PC-3 (cell line): ENCODE data around the gene CZIB. TPM values are rescaled to one million over a fixed set of nuclear protein-coding genes. Genes with fewer than 3 reads are reported as not detected.
A peak's percentile ranks its signal among the peaks of the same experiment; 100 is the strongest.

ENCODE experiments used
- ATAC-seq: fragments of 200-7000 bp; cut with Tn5 transposase; 2 replicates; pipeline ENCODE4 v1.9.1; 2020; ENCODE audit warnings: mild to moderate bottlenecking, moderate library complexity
- BruUV-seq: library from RNA; stranded (reverse); fragments of 400-500 nt; replicated peaks from 2 replicates; lab custom pipeline; 2021; lab: Mats Ljungman, UMichigan
- CTCF ChIA-PET: fragments of 300-600 bp; sonication (Branson Sonifier 250); formaldehyde crosslinking; loops from one replicate; lab custom pipeline; 2022; ENCODE audit warnings: antibody characterized with exemption; lab: Charles Lee
- POLR2A ChIA-PET: fragments of 300-600 bp; sonication (Branson Sonifier 250); formaldehyde crosslinking; loops from one replicate; lab custom pipeline; 2022; ENCODE audit warnings: antibody characterized with exemption; ENCODE audit not compliant: unreplicated experiment; lab: Charles Lee
- DNase-seq: peaks from one replicate; pipeline ENCODE4 v3.0.0-alpha.2; 2015
- H2AFZ ChIP-seq: fragments of 300-600 bp; sonication (generic); 2 replicates; pipeline ENCODE4 v1.6.0; 2016; ENCODE audit warnings: antibody characterized with exemption, low read length
- H3F3A ChIP-seq: fragments of 300-600 bp; sonication (generic); one replicate; pipeline ENCODE4 v1.6.0; 2017; ENCODE audit warnings: antibody characterized with exemption, low read length, control low read depth, mild to moderate bottlenecking; ENCODE audit not compliant: unreplicated experiment
- H3K27ac ChIP-seq: fragments of 300-600 bp; sonication (generic); 2 replicates; pipeline ENCODE4 v1.5.1; 2016; ENCODE audit warnings: mild to moderate bottlenecking, low read length
- H3K27me3 ChIP-seq: fragments of 300-600 bp; sonication (generic); 2 replicates; pipeline ENCODE4 v1.6.1; 2016; ENCODE audit warnings: low read length, mixed read lengths
- H3K36me3 ChIP-seq: fragments of 300-600 bp; sonication (generic); 2 replicates; pipeline ENCODE4 v1.6.1; 2016; ENCODE audit warnings: low read depth, mixed run types, low read length, mixed read lengths
- H3K4me1 ChIP-seq: fragments of 300-600 bp; sonication (generic); 2 replicates; pipeline ENCODE4 v1.5.1; 2016; ENCODE audit warnings: low read length; ENCODE audit not compliant: insufficient read depth
- H3K4me2 ChIP-seq: fragments of 300-600 bp; sonication (generic); 2 replicates; pipeline ENCODE4 v1.6.0; 2016; ENCODE audit warnings: low read length
- H3K4me3 ChIP-seq: fragments of 300-600 bp; sonication (generic); 2 replicates; pipeline ENCODE4 v1.5.1; 2016; ENCODE audit warnings: mild to moderate bottlenecking, low read length, mixed read lengths
- H3K79me2 ChIP-seq: fragments of 300-600 bp; sonication (generic); 2 replicates; pipeline ENCODE4 v1.6.1; 2017; ENCODE audit warnings: low read length, mixed read lengths
- H3K9ac ChIP-seq: fragments of 300-600 bp; sonication (generic); 2 replicates; pipeline ENCODE4 v1.6.0; 2016; ENCODE audit warnings: mild to moderate bottlenecking, low read length
- H3K9me2 ChIP-seq: fragments of 300-600 bp; sonication (generic); replicated peaks from 2 replicates; pipeline ENCODE4 v1.6.1; 2016; ENCODE audit warnings: mixed run types, low read length, mixed read lengths
- H3K9me3 ChIP-seq: fragments of 300-600 bp; sonication (generic); 2 replicates; pipeline ENCODE4 v1.6.1; 2016; ENCODE audit warnings: low read length, mixed read lengths
- H4K20me1 ChIP-seq: fragments of 300-600 bp; sonication (generic); 2 replicates; pipeline ENCODE4 v1.6.1; 2016; ENCODE audit warnings: low read length, mixed read lengths
- CTCF ChIP-seq: fragments of 300-600 bp; sonication (generic); conservative IDR thresholded peaks from 2 replicates; pipeline ENCODE4 v1.5.1; 2017; ENCODE audit warnings: antibody characterized with exemption, low read depth, mild to moderate bottlenecking, low read length
- EZH2 ChIP-seq: fragments of 300-600 bp; sonication (generic); IDR thresholded peaks from one replicate; pipeline ENCODE4 v1.6.1; 2017; ENCODE audit warnings: antibody characterized with exemption, mild to moderate bottlenecking, low read length; ENCODE audit not compliant: unreplicated experiment
- EZH2phosphoT487 ChIP-seq: fragments of 300-600 bp; sonication (generic); IDR thresholded peaks from 2 replicates; pipeline ENCODE4 v1.6.1; 2018; ENCODE audit warnings: mild to moderate bottlenecking, antibody characterized with exemption, low read length, borderline replicate concordance
- intact Hi-C: fragments of 100-400 bp; cut with micrococcal nuclease; formaldehyde crosslinking; loops from 2 replicates; pipeline ENCODE4 v1.9.0; 2023
- total RNA-seq: library from RNA; depleted of rRNA; stranded (reverse); fragments of >200 nt; gene quantifications from 2 replicates; pipeline ENCODE4 v1.2.3, GENCODE V29; 2014

CZIB gene
- total RNA-seq, 1 experiment from 2014 or later = 47.7 TPM

GRCh38 chr1:53172426-53173128 lies 47.9 kb downstream of the CZIB start:
- H3K9me2 ChIP-seq = no peaks in the 10 kb centered on the region
- peak; percentile 35 for ATAC-seq
- POLR2A ChIA-PET = no interaction called here
- H3K9ac ChIP-seq = no peak overlapping the region
- H3K4me1 ChIP-seq = peaks cover 31% of the 10 kb centered on the region
- H3K9me3 ChIP-seq = no peaks in the 10 kb centered on the region
- H4K20me1 ChIP-seq = no peaks in the 10 kb centered on the region
- H3K4me2 ChIP-seq = 0 out of 2 replicates have a peak overlapping the region, but pooled peaks have one; percentile 26
- peak; percentile 52 for DNase-seq
- H2AFZ ChIP-seq = peak overlapping the region; percentile 70
- no peak overlapping the region for H3K4me3 ChIP-seq
- BruUV-seq = no TSS peak
- CTCF ChIA-PET = interaction anchor here (0.7 kb wide), 1 partner anchor 339 kb away, joined by 3 read pairs; no protein-coding TSS in a partner anchor
- peak; percentile 51; the same call in 1 of the 2 replicates for TF ChIP-seq CTCF
- TF ChIP-seq EZH2 = no peak
- H3K27me3 ChIP-seq = no peaks in the 10 kb centered on the region
- no peak overlapping the region for H3K27ac ChIP-seq
- intact Hi-C loops = loop anchor here (10.0 kb wide), 1 partner anchor 1118 kb away; the partner anchor contains the start of genes BTF3L4 and TXNDC12
- no peaks in the 10 kb centered on the region for H3F3A ChIP-seq
- H3K36me3 ChIP-seq = no peaks in the 10 kb centered on the region
- H3K79me2 ChIP-seq = no peaks in the 10 kb centered on the region

- Histone ChIP-seq H3K4me2 (no peak overlapping the region), H3K9me2 (no peaks in the 10 kb centered on the region), H2AFZ (no peak overlapping the region), H3K9me3 (no peaks in the 10 kb centered on the region), H3K9ac (no peak overlapping the region), H3K4me1 (no peaks in the 10 kb centered on the region), H3F3A (no peaks in the 10 kb centered on the region), H3K36me3 (no peaks in the 10 kb centered on the region), H4K20me1 (no peaks in the 10 kb centered on the region), H3K27ac (no peak overlapping the region), H3K27me3 (no peaks in the 10 kb centered on the region), H3K4me3 (no peak overlapping the region), H3K79me2 (no peaks in the 10 kb centered on the region)
- ATAC-seq = no peak
- intact Hi-C loops = no loop called here
- POLR2A ChIA-PET = no interaction called here
- no peak for DNase-seq
- BruUV-seq = no TSS peak
- CTCF ChIA-PET = no interaction called here
- TF ChIP-seq CTCF (no peak), EZH2phosphoT487 (no peak), EZH2 (no peak)
Observed at GRCh38 chr1:53166912-53167311, 53.5 kb downstream of the CZIB start.

- Histone ChIP-seq H3K79me2 (no peaks in the 10 kb centered on the region), H3K9me3 (no peaks in the 10 kb centered on the region), H3F3A (no peaks in the 10 kb centered on the region), H3K4me1 (no peaks in the 10 kb centered on the region), H3K36me3 (no peaks in the 10 kb centered on the region), H3K4me2 (no peak overlapping the region), H3K4me3 (no peak overlapping the region), H4K20me1 (no peaks in the 10 kb centered on the region), H3K27ac (no peak overlapping the region), H3K27me3 (no peaks in the 10 kb centered on the region), H3K9ac (no peak overlapping the region), H2AFZ (no peak overlapping the region), H3K9me2 (no peaks in the 10 kb centered on the region)
- no TSS peak for BruUV-seq
- intact Hi-C loops = no loop called here
- DNase-seq = no peak
- no peak for ATAC-seq
- ChIA-PET CTCF (no interaction called here), POLR2A (no interaction called here)
- TF ChIP-seq CTCF = no peak
- no peak for TF ChIP-seq EZH2phosphoT487
- no peak for TF ChIP-seq EZH2
Observed at GRCh38 chr1:53166366-53166765, 54.1 kb downstream of the CZIB start.
